ENCODE results near the gene SLC18A3.

SLC18A3 gene

DNA sequence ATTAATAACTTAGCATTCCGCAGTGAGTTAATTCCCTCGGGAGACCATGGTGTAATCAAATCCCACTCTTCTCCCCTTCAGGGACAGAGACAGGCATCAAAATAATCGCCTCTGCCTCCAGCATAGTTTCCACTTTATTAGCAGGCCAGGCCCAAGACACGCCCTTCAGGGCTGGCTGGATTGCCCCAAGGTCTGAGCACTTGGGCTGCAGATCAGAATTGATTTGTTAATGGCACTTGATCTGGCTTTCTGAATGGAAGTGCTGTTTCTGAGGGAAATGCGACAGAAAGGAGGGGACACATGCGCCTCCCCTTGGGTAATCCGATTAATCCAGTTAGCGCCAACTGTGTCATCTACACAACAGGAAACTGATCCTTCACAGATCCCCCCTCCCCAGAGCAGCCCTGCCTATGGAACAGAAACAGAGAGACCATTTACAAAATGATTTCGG, 19.3 kb downstream of the SLC18A3 start:
- DNase-seq: no peak

DNA sequence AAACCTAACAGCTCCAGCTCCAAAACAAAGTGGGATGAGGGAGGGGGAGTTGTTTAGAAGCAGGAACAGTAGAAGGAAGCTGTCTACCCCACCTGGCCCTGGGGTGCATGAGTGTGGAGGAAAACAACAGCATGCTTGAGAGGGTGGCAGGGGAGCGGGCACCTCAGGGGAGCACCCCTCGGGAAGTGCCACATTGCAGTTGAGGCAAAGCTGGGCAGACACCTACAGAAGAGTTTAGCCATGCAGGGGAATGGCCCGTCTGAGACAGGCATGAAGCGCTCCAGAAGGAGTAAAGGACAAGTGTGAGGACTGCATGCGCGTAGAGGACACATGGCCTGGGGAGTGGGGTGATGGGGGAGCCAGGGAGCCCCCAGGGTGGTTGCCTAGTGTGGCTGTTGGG, 21.9 kb downstream of the SLC18A3 start:
- DNase-seq: no peak

DNA sequence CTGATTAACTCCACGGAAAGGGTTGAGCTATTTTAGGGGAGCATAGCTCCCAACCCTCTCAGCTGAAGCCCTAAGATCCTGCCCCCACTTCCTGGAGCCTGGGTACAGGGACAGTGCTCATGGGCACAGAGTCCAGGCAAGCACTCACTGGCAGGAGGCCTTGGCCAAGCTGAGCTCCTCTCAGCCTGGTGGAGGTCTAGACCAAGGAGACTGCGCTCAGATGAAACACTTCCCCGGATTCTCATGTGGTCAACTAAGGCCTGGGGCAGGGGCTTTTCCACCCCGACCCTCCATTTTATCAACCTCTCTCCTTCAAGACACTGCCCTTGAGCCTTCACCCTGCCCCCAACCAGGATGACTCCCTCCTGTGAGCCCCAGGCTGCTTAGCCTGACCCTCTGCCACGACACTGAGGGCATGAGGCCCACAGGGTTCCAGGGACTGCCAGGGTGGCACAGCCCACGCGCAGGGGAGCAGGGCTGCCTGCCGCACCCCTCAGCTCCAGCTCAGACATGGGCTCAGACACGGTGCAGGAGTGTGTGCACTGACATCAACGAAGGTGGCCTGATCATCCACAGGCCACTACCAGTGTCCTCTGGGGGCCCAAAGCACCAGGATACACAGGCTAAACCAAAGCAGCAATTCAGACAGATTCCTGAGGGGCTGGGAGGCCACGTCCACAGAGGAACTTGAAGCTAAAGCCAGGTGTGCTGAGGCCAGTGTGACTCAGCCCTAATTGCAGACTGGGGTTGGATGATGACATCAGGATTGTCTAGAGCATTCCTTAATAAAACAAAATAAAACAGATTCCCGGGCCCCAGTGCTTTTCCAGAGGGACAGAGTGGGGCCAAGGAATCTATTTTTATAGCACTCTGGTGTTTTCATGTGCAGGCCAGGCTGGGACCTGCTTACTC, 22.6 kb downstream of the SLC18A3 start:
- DNase-seq: no peak

DNA sequence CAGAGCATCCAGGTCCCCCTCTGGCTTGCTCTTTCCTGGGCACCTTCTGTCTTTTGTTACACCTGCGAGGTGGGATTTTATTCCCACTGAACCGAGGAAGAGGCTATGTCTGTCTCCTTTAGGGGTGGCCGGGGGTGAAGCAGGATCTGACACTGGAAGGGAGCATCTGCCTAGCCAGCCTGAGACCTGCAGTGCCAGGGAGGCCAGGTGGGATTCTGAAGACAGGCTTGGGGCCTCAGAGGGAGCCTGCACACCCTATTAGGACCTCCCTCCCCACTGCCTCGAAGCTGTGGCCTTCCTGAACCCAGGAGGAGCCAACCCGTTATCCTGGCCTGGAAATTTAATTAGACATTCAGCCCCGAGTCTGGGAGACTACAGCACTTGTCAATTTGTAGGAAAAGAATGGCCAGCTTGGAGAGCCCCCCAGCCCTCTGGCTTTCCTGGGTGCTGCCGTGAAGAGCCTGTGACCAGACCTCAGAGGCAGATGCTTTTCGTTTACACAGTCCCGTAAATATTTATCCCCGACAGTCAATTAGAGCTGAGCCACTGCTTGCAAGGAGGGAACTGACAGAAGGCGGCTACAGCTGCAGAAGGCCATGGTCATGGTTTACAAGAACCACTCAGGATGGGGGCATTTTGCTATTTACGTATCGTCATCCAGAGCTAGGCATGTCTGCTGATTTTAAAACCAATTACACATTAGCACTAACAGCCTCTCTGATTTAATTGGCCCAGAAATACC, 23.4 kb downstream of the SLC18A3 start:
- DNase-seq: no peak

DNA sequence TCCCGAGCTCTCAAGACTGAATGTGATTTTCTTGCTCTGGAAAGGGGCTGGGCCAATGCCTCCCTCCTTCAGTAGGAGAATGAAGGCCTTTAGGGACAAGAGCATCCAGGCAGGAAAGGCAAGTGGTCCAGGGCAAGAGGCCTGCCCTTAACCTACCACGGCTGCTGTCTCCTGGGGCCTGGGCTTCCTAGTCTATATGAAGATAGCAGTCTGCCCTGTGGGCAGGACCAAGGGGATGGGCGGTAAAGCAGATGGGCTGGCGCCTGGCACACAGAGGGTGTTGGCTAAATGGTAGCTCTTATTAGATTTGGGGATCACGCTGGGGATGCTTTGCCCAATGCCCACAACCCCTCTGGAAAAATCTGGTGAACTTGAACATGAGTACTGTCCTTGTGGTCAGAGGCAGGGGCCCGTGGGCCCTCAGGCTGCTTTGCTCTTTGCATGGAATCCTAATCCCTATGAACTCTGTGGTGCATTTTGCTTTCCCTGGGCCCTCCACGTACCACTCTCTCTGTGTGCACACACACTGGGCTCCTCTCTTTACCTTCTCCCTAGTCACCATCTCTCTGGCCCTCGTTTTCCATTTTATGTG, 24.1 kb downstream of the SLC18A3 start:
- no peak for DNase-seq

DNA sequence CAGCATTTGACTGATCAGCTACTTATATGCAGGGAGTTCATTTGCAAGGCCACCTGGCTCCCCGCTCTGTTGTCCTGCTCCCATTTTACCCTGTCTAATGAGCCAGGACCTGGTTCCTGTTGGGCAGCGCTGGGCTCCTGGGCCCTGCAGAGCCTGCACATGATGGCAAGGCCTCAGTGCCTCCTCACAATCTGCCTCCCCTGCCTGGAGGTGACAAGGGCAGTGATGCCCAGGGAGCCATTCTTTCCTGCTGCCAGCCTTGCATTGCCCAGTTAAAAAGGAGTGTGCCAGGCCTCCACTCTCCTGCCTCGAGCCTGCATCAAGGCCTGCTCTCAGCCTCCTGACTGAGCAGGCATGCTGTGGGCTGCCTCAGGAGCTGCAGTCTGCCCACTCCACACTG, 32.2 kb downstream of the SLC18A3 start:
- no peak for DNase-seq

DNA sequence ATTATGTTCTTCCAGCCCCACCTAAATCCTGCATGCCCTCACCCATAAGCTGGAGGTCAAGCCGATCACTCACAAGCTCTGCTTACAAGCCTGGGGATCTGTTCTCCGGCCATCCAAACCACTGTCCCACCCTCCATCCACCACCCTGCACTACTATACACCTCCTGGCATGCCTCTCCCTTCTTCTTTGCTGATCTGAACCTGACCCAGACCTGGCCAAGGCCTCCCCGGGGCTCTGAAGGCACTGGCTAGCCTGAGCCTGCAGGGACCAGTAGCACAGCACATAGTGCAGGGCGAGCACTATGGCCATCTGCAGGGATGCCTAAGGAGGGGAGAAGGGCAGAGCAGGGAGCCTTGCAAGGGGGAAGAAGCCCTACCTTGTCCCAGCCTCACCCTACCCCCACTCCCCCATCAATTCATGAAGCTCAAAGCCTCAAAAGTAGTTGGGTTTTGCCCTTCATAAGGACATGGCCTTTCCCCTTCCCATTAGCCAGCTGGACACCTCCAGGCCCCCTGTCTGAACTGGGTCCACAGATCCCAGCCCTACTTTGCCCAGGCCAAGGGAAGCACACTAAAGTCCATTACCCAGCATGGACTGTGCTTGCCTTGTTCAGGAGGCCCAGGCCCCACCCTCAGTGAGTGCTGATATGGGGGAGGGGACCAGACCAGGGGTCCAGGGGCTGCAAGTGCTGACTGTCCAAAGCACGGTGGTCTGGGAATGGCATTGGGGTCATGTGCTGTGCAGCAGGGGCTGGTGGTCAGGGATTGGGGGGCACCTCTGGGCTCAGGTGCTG, 33.3 kb downstream of the SLC18A3 start:
- DNase-seq: no peak

DNA sequence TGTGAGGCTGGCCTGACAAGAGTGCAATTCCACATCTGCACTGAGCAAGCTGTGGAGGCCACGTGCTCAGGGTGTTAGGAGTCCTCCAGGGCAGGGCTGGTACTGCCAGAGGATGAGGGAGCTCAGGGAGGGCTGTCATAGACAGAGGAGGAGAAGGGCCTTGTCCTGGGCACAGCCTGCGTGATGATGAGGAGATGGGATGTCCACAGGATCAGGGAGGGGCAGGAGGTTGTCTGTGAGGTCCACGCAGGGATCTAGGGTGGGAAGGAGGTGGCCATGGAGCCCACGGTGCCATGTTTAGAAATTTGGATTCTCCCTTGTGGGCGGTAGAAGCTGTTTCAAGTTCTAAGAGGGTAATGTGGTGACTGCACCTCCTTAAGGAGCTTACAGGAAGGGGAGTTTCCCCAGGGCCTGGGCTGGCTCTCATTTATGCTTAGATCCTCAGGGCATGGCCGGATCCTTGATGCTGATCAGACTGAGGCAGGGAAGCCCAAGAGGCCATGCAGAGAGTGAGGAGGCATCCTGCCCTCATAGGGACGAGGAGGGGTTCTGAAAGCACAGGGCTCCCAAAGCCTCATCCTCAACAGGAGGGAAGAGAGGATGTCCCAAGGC, 34.0 kb downstream of the SLC18A3 start:
- no peak for DNase-seq

DNA sequence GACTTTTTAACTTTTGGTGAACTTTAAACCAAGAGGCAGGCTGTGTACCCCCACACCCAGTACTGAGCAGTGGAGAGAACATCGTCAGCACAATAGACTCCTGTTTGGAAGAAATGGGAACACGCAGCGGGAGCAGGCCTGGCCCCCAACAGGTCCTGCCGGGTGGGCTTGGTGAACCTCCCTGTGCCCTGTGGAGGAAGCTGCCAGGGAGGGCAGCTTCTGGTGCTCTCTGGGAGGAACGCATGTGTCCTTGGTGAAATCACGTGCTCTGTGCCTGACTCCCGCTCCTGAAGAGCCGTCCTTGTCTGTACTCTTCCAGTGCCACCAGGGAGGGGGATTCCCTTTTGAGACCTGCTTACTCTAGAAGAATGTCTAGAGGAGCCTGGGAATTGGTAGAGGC, 35.3 kb downstream of the SLC18A3 start:
- DNase-seq: no peak

DNA sequence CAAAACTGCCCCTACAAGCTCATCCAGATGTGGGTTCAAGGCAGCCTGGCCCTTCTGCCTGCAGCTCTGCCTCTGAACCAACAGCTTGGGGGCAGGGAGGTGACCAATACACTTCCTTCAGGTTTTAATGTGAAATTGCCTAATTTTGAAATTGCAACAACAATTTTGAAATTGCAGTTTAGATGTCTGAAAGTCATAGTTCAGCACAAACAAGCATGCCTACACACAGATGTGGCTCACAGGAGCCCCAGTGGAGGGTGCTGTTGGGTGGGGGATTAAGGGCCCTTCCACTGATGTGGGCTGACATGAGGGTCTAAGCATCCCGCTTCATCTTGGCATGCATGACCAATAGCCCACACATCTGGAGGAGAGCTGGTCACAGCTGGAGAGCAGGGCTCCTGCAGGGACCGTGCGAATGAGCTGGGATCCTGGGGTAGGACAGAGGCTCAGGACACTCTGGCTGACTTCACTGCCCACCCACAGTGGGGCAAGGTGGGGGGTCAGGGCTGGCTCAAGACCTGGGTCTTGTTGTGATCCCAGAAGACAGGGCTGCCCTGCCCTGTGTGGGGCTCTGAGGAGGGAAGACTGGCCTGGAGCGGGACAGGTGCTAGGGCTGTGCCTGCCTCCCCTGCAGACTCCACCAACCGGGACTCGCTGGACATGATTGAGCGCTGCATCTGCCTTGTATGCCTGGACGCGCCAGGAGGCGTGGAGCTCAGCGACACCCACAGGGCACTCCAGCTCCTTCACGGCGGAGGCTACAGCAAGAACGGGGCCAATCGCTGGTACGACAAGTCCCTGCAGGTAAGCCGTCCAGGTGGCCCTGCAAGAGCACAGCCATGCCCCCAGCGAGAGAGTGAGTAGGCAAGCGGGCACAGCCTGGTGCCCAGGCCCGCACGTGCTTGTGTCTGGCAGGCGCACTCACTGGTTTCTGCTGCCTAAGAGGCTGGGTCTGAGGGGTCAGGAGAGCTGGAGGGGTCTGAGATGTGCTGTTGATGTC, 36.1 kb downstream of the SLC18A3 start:
- DNase-seq: peak in 3 of 4 experiments; percentile 6 to 45 (median 43)

DNA sequence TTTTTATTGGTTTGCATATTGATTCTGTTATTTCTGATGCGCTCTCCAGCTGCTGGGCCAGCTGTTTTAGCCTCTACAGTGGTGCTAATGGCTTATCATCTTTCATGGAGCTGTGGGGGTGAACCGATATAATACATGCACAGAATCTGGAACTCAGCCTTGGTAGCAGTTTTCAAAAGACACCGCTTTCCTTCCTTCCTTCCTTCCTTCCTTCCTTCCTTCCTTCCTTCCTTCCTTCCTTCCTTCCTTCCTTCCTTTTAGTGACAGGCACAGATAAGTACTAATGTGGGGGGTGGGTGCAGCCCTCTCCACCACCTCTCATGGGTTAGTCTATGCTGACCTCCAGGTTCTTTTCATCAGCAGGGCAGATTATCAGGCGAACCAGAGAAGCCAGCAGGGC, 37.4 kb downstream of the SLC18A3 start:
- no peak for DNase-seq

DNA sequence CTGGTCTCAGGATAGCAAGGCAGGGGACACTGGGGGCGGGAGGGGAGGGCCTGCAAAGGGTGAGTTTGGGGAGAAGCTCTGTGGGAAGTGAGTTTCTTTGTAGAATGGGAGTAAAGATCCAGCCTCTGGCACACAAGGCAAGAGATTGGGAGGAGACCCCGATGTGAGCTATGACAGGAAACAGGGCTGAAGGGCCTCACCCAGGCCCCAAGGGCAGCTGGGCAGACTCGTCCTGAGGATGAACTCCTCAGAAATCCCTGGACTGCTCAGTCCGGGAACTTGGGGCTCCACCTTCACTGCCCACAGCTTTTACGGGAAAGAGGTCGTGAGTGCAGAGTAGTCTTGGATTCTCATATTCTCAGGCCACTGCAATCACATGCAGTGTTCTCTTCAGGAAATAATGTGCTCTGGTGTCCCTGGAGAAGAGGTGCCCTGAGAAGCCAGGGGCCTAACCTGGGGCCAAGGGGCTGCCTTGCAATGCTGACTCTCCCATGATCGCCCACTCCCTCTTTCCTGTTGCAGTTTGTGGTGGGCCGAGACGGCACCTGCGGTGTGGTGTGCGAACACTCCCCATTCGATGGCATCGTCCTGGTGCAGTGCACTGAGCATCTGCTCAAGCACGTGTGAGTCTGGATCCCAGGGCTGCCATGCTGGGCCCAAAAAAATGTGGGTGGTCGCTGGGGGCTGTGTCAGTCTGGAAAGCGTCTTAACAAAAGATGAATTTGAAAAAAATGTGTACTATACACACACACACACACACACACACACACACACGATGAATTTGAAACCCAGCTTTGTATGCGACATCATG, 38.1 kb downstream of the SLC18A3 start:
- no peak for DNase-seq

DNA sequence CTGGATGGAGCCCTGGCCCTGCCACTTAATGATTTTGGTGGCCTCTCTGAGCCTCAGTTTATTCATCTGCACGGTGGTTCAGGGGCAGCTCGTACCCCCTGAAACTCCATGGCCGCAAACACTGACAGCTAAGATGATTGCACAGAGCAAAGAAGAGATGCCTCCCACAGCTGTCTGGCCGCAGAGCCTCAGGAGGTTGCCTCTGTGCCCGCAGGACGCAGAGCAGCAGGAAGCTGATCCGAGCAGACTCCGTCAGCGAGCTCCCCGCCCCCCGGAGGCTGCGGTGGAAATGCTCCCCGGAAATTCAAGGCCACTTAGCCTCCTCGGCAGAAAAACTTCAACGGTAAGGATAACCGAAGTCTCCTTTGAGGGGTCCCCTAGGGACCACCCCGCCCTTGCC, 39.2 kb downstream of the SLC18A3 start:
- peak in 2 of 4 experiments; percentile 3 to 7 for DNase-seq

DNA sequence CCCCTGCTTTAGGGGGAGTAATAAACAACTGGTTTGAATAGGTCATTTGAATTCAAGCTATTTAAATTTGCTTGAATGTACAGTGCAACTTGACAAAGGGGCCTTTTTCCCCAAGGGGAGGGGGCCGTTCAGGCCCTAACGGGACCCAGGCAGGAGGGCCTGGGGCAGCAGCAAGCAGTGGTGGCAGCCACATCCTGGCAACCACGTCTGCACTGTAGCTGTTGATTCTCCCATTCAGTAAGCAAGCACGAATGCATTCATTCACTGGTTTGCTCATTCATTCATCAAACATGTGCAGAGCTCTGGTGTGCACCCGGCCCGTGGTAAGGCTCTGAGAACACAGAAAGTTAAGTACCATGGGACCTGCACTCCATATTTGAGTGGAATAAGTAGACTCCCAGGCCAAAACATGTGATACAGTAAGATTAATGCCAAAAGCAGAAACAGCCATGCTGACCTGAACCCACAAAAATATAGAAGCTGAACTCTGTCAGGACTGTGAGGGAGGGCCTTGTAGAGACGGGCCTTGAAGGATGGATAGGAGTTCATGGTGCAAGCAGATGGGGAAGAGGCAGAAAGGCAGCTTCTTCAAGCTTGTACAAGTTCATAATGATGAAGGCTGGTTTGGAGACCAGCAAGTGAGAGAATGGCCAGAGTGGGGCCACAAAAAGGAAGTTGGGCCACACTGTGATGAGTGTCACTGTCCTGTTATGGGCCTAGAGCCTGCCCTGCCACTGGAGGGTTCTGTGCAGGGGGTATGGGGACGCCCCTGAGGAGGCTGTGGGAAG, 40.0 kb downstream of the SLC18A3 start:
- no peak for DNase-seq

DNA sequence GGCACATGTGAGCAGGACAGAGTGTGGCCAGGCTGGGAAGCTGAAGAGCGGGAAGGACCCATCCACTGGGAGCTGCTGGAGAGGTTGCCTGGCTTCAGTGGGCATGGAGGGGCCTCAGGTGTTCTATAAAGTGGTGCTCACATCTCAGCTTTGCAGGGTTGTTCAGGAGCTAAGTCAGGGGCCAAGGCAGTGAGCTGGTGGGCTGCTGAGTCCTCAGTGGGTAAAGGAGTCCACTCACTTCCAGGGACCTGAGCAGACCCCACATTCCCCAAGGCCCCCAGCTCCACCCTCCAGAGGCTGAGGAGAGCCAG, 40.6 kb downstream of the SLC18A3 start:
- DNase-seq: no peak

DNA sequence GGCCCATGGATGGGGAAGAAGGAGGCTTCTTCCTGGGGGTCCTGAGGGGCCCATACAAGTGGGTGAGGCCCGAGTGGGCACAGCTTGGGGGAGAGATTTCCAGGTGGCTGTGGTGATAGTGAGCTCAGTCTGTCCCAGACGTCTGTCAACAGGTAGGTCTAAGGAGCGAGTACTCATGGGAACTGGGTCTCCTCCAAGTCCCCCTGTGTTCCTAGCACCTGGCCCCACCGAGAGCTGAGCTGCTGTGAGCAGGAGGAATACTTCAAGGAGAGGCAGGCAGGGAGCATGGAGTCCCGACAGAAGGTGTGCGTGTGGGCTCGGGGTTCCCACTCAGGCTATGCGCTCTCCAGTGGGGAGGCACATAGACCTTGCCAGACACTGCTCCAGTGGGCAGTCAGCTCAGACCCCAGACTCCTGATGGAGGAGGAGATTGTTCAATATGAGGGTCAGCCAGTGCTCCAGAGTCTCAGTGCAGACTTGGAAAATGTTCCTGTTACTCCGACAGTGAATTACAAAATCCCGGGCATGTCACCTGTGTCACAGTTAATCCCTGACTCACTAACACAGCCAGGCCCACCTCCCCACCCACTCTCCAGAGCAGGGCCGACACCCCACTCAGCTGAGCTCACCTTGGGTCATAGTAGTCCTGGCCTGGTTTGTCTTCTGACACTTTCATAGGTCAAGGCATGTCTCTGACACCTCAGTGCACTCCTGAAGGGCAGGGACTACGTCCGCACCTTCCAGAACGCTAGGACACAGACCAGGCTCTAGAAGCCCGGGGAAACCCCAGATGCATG, 41.1 kb downstream of the SLC18A3 start:
- no peak for DNase-seq

DNA sequence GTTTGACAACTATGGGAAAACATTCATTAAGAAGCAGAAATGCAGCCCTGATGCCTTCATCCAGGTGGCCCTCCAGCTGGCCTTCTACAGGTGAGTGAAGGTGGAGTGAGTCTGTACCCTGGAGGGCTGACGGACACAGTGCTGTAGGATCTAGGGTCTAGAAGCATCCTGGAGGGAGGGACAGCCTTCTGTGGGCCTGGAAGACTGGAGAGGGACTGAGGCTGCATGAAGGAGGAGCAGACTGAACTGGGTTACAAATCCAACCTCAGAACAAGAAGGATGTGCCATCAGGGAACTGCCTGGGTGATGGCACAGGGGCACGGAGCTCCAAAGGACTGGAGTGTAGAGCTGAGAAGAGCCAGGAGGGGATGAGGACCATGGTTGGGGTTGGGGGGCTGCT, 41.8 kb downstream of the SLC18A3 start:
- no peak for DNase-seq

Measured in suppressor macrophage (primary cell).